Heart left ventricle (tissue), 13 donors: Measurements from ENCODE around the gene LIPE.

Experiments used
- CTCF ChIP-seq, 12 donors: fragments of 200-600 bp; sonication (generic) in 4 of 12; IDR thresholded peaks; one replicate each; pipeline versions ENCODE4 v1.5.0 to v1.8.0; 2018 to 2022; ENCODE audit warnings: antibody characterized with exemption in 12 of 12, mild to moderate bottlenecking in 5 of 12
- POLR2A ChIP-seq, 2 donors: fragments of 450-650 bp; IDR thresholded peaks; one replicate each; pipeline ENCODE4 v1.6.1; 2017; ENCODE audit warnings: antibody characterized with exemption in 2 of 2, mild to moderate bottlenecking in 2 of 2, moderate library complexity in 2 of 2
- donor health status: ischemic (EF 13 %, LVEDD 7.1; RV severe dilation, severe dysfunction).
- donor health status: DM: no; HTN: yes; CAD: no.
- donor health status: DM: no; HTN: no; CAD: no.
- donor health status: ischemic (EF 25% LVEDD 6.9; RV normal size, moderate dysfunction).
- donor health status: ischemic (EF 25% LVEDD 5.7; RV mildly dilated, moderate dysfunction).
- donor health status: ischemic (EF 35%, LVEDD 5.7; RV mildly dilated, moderate dysfunction).
- donor health status: nonischemic (EF 11% LVEDD 7.7; RV severe dilation, severe dysfunction).
- donor health status: DM: yes; HTN: yes; CAD: no.
- donor health status: PGD.
- donor health status: ischemic (EF 29% LVEDD 5.4; RV normal size, mild dysfunction).
- donor health status: nonischemic (EF 23%, LVEDD 6.1; RV moderate dilation, normal function).

- no peak for TF ChIP-seq CTCF (IDR thresholded peaks at IDR 0.05)
- TF ChIP-seq POLR2A (IDR thresholded peaks at IDR 0.05), result no peak
Measured at GRCh38 chr19:42410371-42410770, 16.8 kb downstream of the LIPE start.
